Hepatocyte (in vitro differentiated cells): ENCODE measurements around the gene PPP1R3G.

Experiments
- CTCF ChIP-seq: fragments of 200-600 bp; sonication (generic); IDR thresholded peaks from 2 replicates; pipeline ENCODE4 v1.5.1; 2016; ENCODE audit warnings: antibody characterized with exemption, mild to moderate bottlenecking; ENCODE audit not compliant: poor library complexity
- EZH2 ChIP-seq: fragments of 200-600 bp; sonication (generic); IDR thresholded peaks from 2 replicates; pipeline ENCODE4 v1.6.1; 2016; ENCODE audit warnings: antibody characterized with exemption, mild to moderate bottlenecking, borderline replicate concordance

- no peak for TF ChIP-seq CTCF
- no peak for TF ChIP-seq EZH2
Measured at GRCh38 chr6:5082487-5083306, 2.4 kb upstream of the PPP1R3G start.
